GM21515 (cell line): ENCODE results near the gene NCOA1.
"Not testable (repeated sequence)": the region's sequence is repeated elsewhere in the genome, so short reads cannot be mapped to it uniquely, and the experiment has no call there.

Source experiments
- ATAC-seq: cut with Tn5 transposase; IDR thresholded peaks from one replicate; pipeline ENCODE4 v1.9.1; 2021; ENCODE audit not compliant: unreplicated experiment

Gene NCOA1

DNA sequence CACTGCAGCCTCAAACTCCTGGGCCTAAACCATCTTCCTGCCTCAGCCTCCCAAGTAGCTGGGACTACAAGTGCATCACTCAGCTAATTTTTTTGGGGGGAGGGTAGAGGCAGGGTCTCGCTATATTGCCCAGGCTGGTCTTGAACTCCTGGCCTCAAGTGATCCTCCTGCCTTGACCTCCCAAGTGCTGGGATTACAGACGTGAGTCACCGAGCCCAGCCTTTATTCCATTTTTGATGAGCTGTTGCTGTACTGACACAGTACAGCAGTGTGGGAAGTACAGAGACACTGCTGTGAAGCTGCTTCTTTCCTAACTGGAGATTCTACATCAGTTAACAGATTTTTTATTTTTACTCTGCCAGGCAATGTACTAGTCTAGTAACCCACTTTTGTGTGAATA, 283.3 kb downstream of the NCOA1 start:
- ATAC-seq = no peak

DNA sequence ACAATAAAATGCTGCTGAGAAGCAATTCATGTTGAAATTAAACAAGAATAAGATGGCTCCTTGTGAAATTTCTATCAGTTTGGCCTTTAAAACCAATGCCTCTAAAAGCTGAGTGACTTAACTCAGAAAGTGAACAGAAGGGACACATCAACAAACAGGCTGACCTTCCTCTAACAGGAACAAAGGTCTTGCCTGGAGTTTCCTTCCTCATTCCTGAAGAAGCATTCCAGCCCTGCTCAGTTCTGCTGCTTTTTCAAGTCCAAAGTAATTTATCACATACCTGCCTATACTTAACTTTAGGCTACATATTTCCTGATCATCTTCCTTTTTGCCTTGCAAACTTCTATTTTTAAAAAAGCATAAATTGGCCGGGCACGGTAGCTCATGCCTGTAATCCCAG, 288.1 kb downstream of the NCOA1 start:
- ATAC-seq = no peak

- ATAC-seq = no peak
Measured at GRCh38 chr2:24783641-24784040, 292.6 kb downstream of the NCOA1 start.

- peak; percentile 85 for ATAC-seq
Measured at GRCh38 chr2:24785671-24786321, 294.7 kb downstream of the NCOA1 start.

DNA sequence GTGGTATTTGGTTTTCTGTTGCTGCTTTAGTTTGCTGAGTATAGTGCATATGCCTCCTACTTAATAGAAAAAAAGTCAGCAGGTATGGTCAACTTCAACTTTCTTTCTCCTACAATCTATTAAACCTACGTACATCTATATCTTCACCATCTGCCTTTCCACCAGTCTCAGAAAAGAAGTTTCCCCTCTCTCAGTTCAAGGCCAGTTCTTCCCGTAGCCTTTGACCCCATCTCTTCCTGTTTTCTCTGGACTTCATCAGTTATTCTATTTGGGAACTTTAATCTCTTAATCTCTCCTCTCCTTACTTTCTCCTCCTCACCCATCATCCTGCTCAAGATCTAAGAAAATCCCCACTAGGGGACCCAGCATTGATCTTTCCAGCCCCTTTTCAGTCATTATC, 296.5 kb downstream of the NCOA1 start:
- no peak for ATAC-seq

- no peak for ATAC-seq
Measured at GRCh38 chr2:24788816-24789215, 297.8 kb downstream of the NCOA1 start.

- ATAC-seq = no peak
Measured at GRCh38 chr2:24791452-24791851, 300.4 kb downstream of the NCOA1 start.

DNA sequence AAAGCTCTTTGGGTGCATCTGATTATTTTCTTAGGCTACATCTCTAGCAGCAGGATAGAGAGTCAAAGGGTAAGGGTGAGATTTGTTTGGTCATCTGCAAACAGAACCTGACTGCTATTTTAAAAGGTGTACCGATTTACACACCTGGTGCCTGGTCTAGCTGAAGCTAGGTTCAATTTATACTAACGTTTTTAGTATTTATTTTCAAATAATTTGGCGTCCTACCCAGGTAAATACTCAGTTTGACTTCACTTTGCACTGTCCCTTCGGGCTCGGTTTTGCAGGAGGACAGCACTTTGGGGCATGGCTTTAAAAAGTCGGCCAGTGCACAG, 301.5 kb downstream of the NCOA1 start:
- no peak for ATAC-seq

- peak; percentile 88 for ATAC-seq
Measured at GRCh38 chr2:24792874-24793760, 302.1 kb downstream of the NCOA1 start, which contains the start of the genes CENPO and PTRHD1. TSS of gene CENPO (plus strand) at chr2:24793425. CDS start at chr2:24793920, 495 bp downstream. TSS of gene PTRHD1 (minus strand) at chr2:24793391. CDS start at chr2:24793377, 14 bp downstream.

GRCh38 chr2:24793761-24794435, 302.8 kb downstream of the NCOA1 start:
- no peak for ATAC-seq

GRCh38 chr2:24797644-24798043, 306.6 kb downstream of the NCOA1 start:
- ATAC-seq = no peak

- not testable (repeated sequence) for ATAC-seq
Measured at GRCh38 chr2:24800487-24800886, 309.4 kb downstream of the NCOA1 start.

DNA sequence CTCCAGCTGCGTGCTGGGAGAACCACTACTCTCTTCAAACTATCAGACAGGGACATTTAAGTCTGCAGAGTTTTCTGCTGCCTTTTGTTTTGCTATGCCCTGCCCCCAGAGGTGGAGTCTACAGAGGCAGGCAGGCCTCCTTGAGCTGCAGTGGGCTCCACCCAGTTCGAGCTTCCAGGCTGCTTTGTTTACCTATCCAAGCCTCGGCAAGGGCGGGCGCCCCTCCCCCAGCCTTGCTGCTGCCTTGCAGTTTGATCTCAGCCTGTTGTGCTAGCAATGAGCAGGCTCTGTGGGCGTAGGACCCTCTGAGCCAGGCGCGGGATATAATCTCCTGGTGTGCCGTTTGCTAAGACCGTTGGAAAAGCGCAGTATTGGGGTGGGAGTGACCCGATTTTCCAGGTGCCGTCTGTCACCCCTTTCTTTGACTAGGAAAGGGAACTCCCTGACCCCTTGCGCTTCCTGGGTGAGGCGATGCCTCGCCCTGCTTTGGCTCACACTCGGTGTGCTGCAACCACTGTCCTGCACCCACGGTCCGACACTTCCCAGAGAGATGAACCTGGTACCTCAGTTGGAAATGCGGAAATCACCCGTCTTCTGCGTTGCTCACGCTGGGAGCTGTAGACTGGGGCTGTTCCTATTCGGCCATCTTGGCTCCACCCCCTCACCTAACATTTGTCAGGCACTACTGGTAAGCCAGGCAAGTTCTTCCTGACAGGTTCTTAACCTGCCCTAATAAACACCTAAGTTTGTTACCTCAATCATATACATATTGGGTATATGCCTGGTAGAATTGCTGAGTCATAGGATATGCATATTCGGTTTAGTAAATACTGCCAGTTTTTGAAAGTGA, 315.0 kb downstream of the NCOA1 start:
- ATAC-seq = not testable (repeated sequence)

- ATAC-seq = no peak
Measured at GRCh38 chr2:24806661-24807036, 315.6 kb downstream of the NCOA1 start.

DNA sequence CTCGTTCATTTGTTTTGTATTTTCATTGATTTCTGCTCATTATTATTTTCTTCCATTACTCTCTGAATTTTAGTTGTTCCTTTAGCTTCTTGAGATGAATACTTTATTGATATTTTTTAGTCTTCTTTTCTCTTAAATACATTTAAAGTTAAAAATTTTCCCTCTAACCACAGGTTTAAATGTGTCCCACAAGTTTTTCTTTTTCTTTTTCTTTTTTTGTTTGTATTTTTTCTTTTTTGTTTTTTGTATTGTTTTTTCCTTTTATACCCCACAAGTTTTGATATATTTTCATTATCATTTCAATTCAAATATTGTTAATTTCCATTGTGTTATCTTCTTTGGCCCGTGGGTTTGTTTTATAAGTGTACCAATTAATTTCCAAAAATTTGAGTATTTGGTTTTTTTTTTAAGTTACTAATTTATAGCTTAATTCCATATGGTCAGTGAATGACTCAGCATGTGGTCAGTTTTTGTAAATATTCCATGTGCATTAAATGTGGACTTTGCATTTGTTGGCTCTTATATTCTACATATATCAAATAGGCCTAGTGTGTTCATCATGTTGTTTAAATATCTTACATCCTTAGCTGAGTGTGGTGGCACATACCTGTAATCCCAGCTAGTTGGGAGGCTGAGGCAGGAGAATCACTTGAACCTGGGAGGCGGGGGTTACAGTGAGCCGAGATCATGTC, 318.4 kb downstream of the NCOA1 start:
- no peak for ATAC-seq

GRCh38 chr2:24813691-24814137, 322.7 kb downstream of the NCOA1 start:
- ATAC-seq = no peak

GRCh38 chr2:24814516-24814915, 323.5 kb downstream of the NCOA1 start:
- no peak for ATAC-seq

- ATAC-seq = no peak
Measured at GRCh38 chr2:24815171-24815570, 324.1 kb downstream of the NCOA1 start.

GRCh38 chr2:24816404-24816803, 325.4 kb downstream of the NCOA1 start:
- no peak for ATAC-seq

DNA sequence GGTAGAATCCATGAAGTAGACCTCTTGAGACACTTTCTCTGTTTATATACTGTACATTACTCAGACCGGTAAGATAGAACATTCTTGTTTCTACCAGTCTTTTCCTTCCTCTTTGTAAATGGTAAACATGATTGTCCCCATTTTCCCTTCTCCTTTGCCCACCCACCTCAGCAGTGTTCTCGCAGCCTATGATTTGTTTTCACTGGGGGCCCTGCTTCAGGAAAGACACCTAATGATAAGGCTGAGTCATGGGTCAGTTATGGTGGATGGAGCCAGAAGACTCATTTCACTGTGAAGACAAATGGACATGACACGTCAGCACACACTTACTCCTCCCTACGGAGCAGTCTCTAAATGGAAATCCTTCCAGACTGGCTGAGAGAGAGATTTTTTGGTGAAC, 325.8 kb downstream of the NCOA1 start:
- no peak for ATAC-seq
